ENCODE results near the gene ADIPOQ.
"Not testable (repeated sequence)": the region's sequence is repeated elsewhere in the genome, so short reads cannot be mapped to it uniquely, and the experiment has no call there.

ADIPOQ gene

DNA sequence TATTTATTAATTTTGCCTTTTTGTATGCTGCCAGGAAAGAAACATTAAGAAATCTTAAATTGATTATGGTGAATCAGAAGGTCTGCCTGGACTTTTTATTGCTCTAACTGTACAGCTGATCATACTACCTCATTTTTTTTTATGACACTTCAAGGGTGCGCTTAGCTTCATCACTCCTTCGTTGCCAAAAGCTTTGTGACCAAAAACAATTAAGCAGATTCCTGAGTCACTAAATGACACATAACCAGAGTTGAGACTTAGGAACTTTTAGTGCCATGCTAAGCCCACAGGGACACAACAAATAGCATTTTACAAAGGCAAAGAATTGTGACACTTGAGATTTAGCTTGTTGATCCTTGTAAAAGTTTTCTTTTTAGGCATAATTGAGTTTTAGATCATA is 4.9 kb downstream of the ADIPOQ start:
- no peaks in the 10 kb centered on the region for H3K36me3 Mint-ChIP-seq (ENCODE audit: low read depth)
- H3K27me3 Mint-ChIP-seq (ENCODE audit: low read depth, poor library complexity) = peaks cover 22% of the 10 kb centered on the region
- DNase-seq = no peak
- TF ChIP-seq, protein P1, sequence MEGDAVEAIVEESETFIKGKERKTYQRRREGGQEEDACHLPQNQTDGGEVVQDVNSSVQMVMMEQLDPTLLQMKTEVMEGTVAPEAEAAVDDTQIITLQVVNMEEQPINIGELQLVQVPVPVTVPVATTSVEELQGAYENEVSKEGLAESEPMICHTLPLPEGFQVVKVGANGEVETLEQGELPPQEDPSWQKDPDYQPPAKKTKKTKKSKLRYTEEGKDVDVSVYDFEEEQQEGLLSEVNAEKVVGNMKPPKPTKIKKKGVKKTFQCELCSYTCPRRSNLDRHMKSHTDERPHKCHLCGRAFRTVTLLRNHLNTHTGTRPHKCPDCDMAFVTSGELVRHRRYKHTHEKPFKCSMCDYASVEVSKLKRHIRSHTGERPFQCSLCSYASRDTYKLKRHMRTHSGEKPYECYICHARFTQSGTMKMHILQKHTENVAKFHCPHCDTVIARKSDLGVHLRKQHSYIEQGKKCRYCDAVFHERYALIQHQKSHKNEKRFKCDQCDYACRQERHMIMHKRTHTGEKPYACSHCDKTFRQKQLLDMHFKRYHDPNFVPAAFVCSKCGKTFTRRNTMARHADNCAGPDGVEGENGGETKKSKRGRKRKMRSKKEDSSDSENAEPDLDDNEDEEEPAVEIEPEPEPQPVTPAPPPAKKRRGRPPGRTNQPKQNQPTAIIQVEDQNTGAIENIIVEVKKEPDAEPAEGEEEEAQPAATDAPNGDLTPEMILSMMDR (IDR thresholded peaks at IDR 0.05) = no peak
- H3K9me3 Mint-ChIP-seq = no peaks in the 10 kb centered on the region
- no peak overlapping the region for H3K4me3 Mint-ChIP-seq
- H3K4me1 Mint-ChIP-seq = no peaks in the 10 kb centered on the region
- H3K27ac Mint-ChIP-seq = no peak overlapping the region

DNA sequence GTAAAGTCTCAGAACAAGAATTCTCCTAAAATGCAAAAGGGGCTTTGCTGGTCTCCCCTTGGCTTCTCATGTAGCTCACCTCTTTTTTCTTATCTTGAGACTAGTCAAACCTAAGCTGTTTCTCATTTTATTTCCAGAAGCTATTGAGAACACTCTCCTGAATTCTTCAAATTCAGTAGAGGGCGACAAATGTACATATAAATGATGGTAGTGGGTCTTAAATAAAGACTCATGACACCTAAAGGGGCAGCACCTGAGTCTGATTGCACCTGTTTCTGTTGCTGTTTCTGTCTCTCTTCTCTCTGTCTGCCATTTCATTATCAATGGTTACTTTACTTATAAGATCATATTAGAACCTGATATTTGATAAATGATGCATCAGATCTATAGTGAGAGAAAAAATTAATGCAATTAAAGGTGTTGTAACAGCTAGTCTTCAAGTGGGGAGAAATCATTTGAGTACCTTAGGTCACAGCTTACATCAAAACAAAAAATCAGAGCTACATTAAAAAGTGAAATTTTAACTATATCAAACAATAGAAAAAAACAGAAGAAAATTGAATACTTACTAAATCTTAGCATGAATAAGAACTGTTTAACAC is 7.0 kb downstream of the ADIPOQ start:
- H3K4me1 Mint-ChIP-seq = no peaks in the 10 kb centered on the region
- H3K9me3 Mint-ChIP-seq = no peaks in the 10 kb centered on the region
- H3K27ac Mint-ChIP-seq = no peak overlapping the region
- DNase-seq = no peak
- TF ChIP-seq, protein P1 (IDR thresholded peaks at IDR 0.05) = peak; percentile 42
- peaks cover 17% of the 10 kb centered on the region for H3K27me3 Mint-ChIP-seq (ENCODE audit: low read depth, poor library complexity)
- no peak overlapping the region for H3K4me3 Mint-ChIP-seq
- H3K36me3 Mint-ChIP-seq (ENCODE audit: low read depth) = no peaks in the 10 kb centered on the region

DNA sequence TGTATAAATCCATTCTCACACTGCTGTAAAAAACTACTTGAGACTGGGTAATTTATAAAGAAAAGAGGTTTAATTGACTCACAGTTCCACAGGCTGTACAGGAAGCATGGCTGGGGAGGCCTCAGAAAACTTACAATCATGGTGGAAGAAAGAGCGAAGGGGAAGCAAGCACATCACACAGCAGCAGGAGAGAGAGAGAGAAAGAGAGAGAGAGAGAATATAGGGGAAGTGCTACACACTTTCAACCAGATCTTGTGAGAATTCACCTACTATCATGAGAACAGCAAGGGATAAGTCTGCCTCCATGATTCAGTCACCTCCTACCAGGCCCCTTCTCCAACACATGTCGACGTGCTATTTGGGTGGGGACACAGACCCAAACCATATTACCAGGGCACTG is 9.3 kb downstream of the ADIPOQ start:
- not testable (repeated sequence) for H3K36me3 Mint-ChIP-seq (ENCODE audit: low read depth); H3K27me3 Mint-ChIP-seq (ENCODE audit: low read depth, poor library complexity); H3K4me1 Mint-ChIP-seq; H3K9me3 Mint-ChIP-seq; H3K27ac Mint-ChIP-seq; H3K4me3 Mint-ChIP-seq; DNase-seq

DNA sequence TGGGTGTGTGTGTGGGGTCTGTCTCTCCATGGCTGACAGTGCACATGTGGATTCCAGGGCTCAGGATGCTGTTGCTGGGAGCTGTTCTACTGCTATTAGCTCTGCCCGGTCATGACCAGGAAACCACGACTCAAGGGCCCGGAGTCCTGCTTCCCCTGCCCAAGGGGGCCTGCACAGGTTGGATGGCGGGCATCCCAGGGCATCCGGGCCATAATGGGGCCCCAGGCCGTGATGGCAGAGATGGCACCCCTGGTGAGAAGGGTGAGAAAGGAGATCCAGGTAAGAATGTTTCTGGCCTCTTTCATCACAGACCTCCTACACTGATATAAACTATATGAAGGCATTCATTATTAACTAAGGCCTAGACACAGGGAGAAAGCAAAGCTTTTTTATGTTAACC is 10.5 kb downstream of the ADIPOQ start:
- H3K27me3 Mint-ChIP-seq (ENCODE audit: low read depth, poor library complexity) = peaks cover 4% of the 10 kb centered on the region
- no peak for DNase-seq
- H3K9me3 Mint-ChIP-seq = no peaks in the 10 kb centered on the region
- no peak overlapping the region for H3K4me3 Mint-ChIP-seq
- H3K4me1 Mint-ChIP-seq = no peaks in the 10 kb centered on the region
- H3K27ac Mint-ChIP-seq = no peak overlapping the region
- TF ChIP-seq, protein P1 (IDR thresholded peaks at IDR 0.05) = no peak
- H3K36me3 Mint-ChIP-seq (ENCODE audit: low read depth) = no peaks in the 10 kb centered on the region

DNA sequence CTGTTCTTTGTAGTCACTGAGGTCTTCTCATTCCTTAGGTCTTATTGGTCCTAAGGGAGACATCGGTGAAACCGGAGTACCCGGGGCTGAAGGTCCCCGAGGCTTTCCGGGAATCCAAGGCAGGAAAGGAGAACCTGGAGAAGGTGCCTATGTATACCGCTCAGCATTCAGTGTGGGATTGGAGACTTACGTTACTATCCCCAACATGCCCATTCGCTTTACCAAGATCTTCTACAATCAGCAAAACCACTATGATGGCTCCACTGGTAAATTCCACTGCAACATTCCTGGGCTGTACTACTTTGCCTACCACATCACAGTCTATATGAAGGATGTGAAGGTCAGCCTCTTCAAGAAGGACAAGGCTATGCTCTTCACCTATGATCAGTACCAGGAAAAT is 11.6 kb downstream of the ADIPOQ start:
- Mint-ChIP-seq H3K27ac (no peak overlapping the region), H3K9me3 (peaks cover 1% of the 10 kb centered on the region), H3K36me3 (ENCODE audit: low read depth) (no peaks in the 10 kb centered on the region), H3K4me3 (no peak overlapping the region), H3K4me1 (no peaks in the 10 kb centered on the region), H3K27me3 (ENCODE audit: low read depth, poor library complexity) (peaks cover 4% of the 10 kb centered on the region)
- DNase-seq = no peak
- TF ChIP-seq, protein P1 (IDR thresholded peaks at IDR 0.05) = no peak

DNA sequence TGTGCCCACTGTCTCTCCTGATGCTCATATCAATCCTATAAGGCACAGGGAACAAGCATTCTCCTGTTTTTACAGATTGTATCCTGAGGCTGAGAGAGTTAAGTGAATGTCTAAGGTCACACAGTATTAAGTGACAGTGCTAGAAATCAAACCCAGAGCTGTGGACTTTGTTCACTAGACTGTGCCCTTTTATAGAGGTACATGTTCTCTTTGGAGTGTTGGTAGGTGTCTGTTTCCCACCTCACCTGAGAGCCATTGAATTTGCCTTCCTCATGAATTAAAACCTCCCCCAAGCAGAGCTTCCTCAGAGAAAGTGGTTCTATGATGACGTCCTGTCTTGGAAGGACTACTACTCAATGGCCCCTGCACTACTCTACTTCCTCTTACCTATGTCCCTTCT is 12.4 kb downstream of the ADIPOQ start:
- Mint-ChIP-seq H3K9me3 (peaks cover 9% of the 10 kb centered on the region), H3K4me1 (no peaks in the 10 kb centered on the region), H3K4me3 (no peak overlapping the region), H3K27ac (no peak overlapping the region), H3K36me3 (ENCODE audit: low read depth) (no peaks in the 10 kb centered on the region), H3K27me3 (ENCODE audit: low read depth, poor library complexity) (peaks cover 4% of the 10 kb centered on the region)
- TF ChIP-seq, protein P1 (IDR thresholded peaks at IDR 0.05) = no peak
- no peak for DNase-seq

Measured in nephron progenitor cell (in vitro differentiated cells).